H1 (cell line): ENCODE data around the gene MCF2L2. TPM values are rescaled to one million over a fixed set of nuclear protein-coding genes. Genes with fewer than 3 reads are reported as not detected.

Experiments used
- CTCF ChIA-PET: fragments of 300-600 bp; sonication (Branson Sonifier 250); formaldehyde crosslinking; loops from one replicate; lab custom pipeline; 2021; ENCODE audit not compliant: partially characterized antibody; lab: Charles Lee
- POLR2A ChIA-PET: fragments of 300-600 bp; sonication (Branson Sonifier 250); formaldehyde crosslinking; loops from one replicate; lab custom pipeline; 2021; ENCODE audit warnings: inconsistent platforms; ENCODE audit not compliant: partially characterized antibody; lab: Charles Lee
- DNase-seq, 2 experiments: peaks; one replicate each; pipeline versions ENCODE4 v3.0.0 to v3.0.0-alpha.2; 2010 to 2022; ENCODE audit warnings: low spot score in 2 of 2, low read depth in 1 of 2, mixed read lengths in 1 of 2
- FAIRE-seq: peaks from 2 replicates; lab custom pipeline; 2011; peaks lifted over from hg19 to GRCh38; lab: Jason Lieb, UNC
- H2AFZ ChIP-seq: 2 replicates; pipeline ENCODE4 v1.8.1; 2012; ENCODE audit warnings: low read length, inconsistent platforms
- H2AK5ac ChIP-seq: 2 replicates; pipeline ENCODE4 v1.6.1; 2013; ENCODE audit warnings: low read depth, low read length
- H2BK120ac ChIP-seq: replicated peaks from 2 replicates; pipeline ENCODE3; 2013; ENCODE audit warnings: low read depth, low read length, inconsistent platforms
- H2BK12ac ChIP-seq: 2 replicates; pipeline ENCODE4 v1.6.1; 2013; ENCODE audit warnings: low read depth, low read length
- H2BK15ac ChIP-seq: 2 replicates; pipeline ENCODE4 v1.6.1; 2013; ENCODE audit warnings: low read length
- H2BK20ac ChIP-seq: 2 replicates; pipeline ENCODE4 v1.6.1; 2013; ENCODE audit warnings: low read length
- H2BK5ac ChIP-seq: 2 replicates; pipeline ENCODE4 v1.6.1; 2013; ENCODE audit warnings: low read depth, low read length
- H3K14ac ChIP-seq: 2 replicates; pipeline ENCODE4 v1.6.1; 2013; ENCODE audit warnings: inconsistent platforms; ENCODE audit not compliant: insufficient read length
- H3K18ac ChIP-seq: 2 replicates; pipeline ENCODE4 v1.6.1; 2013; ENCODE audit warnings: low read length; ENCODE audit errors: extremely low read depth
- H3K23ac ChIP-seq: 2 replicates; pipeline ENCODE4 v1.6.1; 2013; ENCODE audit warnings: inconsistent platforms; ENCODE audit not compliant: insufficient read length
- H3K23me2 ChIP-seq: 2 replicates; pipeline ENCODE4 v1.6.1; 2013; ENCODE audit warnings: low read depth, low read length
- H3K27ac ChIP-seq: 2 replicates; pipeline ENCODE4 v1.6.1; 2011; ENCODE audit warnings: low read depth, low read length, inconsistent platforms
- H3K27me3 ChIP-seq, 4 experiments: replicated peaks in 1 of 4; 1 replicate in 1 of 4; 2 replicates in 3 of 4; pipeline versions ENCODE4 v1.6.1 to v1.8.1; 2011 to 2013; ENCODE audit warnings: low read length in 3 of 4, mild to moderate bottlenecking in 3 of 4, inconsistent platforms in 2 of 4, mixed read lengths in 2 of 4, moderate library complexity in 1 of 4; ENCODE audit not compliant: control insufficient read depth in 3 of 4, insufficient read depth in 3 of 4; ENCODE audit errors: extremely low read depth in 1 of 4
- H3K36me3 ChIP-seq, 4 experiments: 2 replicates each; pipeline versions ENCODE4 v1.6.1 to v1.8.1; 2011 to 2013; ENCODE audit warnings: mild to moderate bottlenecking in 4 of 4, low read length in 3 of 4, moderate library complexity in 2 of 4, control low read depth in 1 of 4, inconsistent platforms in 1 of 4; ENCODE audit not compliant: insufficient read depth in 4 of 4, control insufficient read depth in 2 of 4
- H3K4ac ChIP-seq: replicated peaks from 2 replicates; pipeline ENCODE3; 2013; ENCODE audit warnings: low read length, low read depth, mixed read lengths, inconsistent platforms; ENCODE audit not compliant: insufficient read length
- H3K4me1 ChIP-seq, 4 experiments: replicated peaks in 1 of 4; 1 replicate in 1 of 4; 2 replicates in 3 of 4; pipeline versions ENCODE4 v1.6.1 to v1.8.1; 2011 to 2013; ENCODE audit warnings: low read length in 3 of 4, inconsistent platforms in 2 of 4, mixed read lengths in 1 of 4; ENCODE audit not compliant: insufficient read depth in 4 of 4, control insufficient read depth in 3 of 4
- H3K4me2 ChIP-seq, 2 experiments: 2 replicates each; pipeline versions ENCODE4 v1.6.1 to v1.8.1; 2011 to 2013; ENCODE audit warnings: low read depth in 2 of 2, low read length in 2 of 2, control low read depth in 1 of 2, inconsistent platforms in 1 of 2, mild to moderate bottlenecking in 1 of 2; ENCODE audit not compliant: insufficient read depth in 1 of 2
- H3K4me3 ChIP-seq, 4 experiments: fragments of 200-600, 300-600 bp in 1 of 4; sonication (generic), shearing (Covaris generic), sonication (Bioruptor Twin) in 1 of 4; 2 replicates each; pipeline versions ENCODE4 v1.5.1 to v1.8.1; 2011 to 2016; ENCODE audit warnings: low read length in 4 of 4, low read depth in 3 of 4, control low read depth in 2 of 4, inconsistent platforms in 2 of 4, mild to moderate bottlenecking in 2 of 4, mixed read lengths in 1 of 4, moderate library complexity in 1 of 4; ENCODE audit not compliant: insufficient read depth in 2 of 4; ENCODE audit errors: extremely low read depth in 1 of 4
- H3K56ac ChIP-seq: replicated peaks from 2 replicates; pipeline ENCODE3; 2013; ENCODE audit warnings: low read depth, mild to moderate bottlenecking, mixed read lengths, low read length, inconsistent platforms; ENCODE audit not compliant: insufficient read length
- H3K79me1 ChIP-seq: 2 replicates; pipeline ENCODE4 v1.6.1; 2013; ENCODE audit warnings: low read depth, low read length, control low read depth
- H3K79me2 ChIP-seq, 2 experiments: 2 replicates each; pipeline versions ENCODE4 v1.6.1 to v1.8.1; 2012 to 2013; ENCODE audit warnings: low read length in 2 of 2, mild to moderate bottlenecking in 2 of 2, inconsistent platforms in 1 of 2; ENCODE audit not compliant: insufficient read depth in 2 of 2, control insufficient read depth in 1 of 2
- H3K9ac ChIP-seq, 4 experiments: replicated peaks in 1 of 4; 1 replicate in 1 of 4; 2 replicates in 3 of 4; pipeline versions ENCODE4 v1.6.1 to v1.8.1; 2011 to 2013; ENCODE audit warnings: low read depth in 3 of 4, low read length in 3 of 4, control low read depth in 2 of 4, mild to moderate bottlenecking in 2 of 4, moderate library complexity in 2 of 4, inconsistent platforms in 1 of 4; ENCODE audit errors: extremely low read depth in 1 of 4
- H3K9me3 ChIP-seq, 2 experiments: 2 replicates each; pipeline versions ENCODE4 v1.6.1 to v1.8.1; 2012 to 2013; ENCODE audit warnings: mild to moderate bottlenecking in 2 of 2, moderate library complexity in 2 of 2, control low read depth in 1 of 2, inconsistent platforms in 1 of 2, low read depth in 1 of 2, low read length in 1 of 2, mixed read lengths in 1 of 2; ENCODE audit not compliant: insufficient read depth in 2 of 2
- H4K20me1 ChIP-seq, 2 experiments: replicated peaks in 1 of 2; 2 replicates each; pipeline versions ENCODE3 to v1.8.1; 2011 to 2013; ENCODE audit warnings: inconsistent platforms in 2 of 2, low read length in 2 of 2, mild to moderate bottlenecking in 1 of 2; ENCODE audit not compliant: insufficient read depth in 2 of 2, control insufficient read depth in 1 of 2
- H4K5ac ChIP-seq: 2 replicates; pipeline ENCODE4 v1.6.1; 2013; ENCODE audit warnings: low read length, low read depth, mixed read lengths, inconsistent platforms; ENCODE audit not compliant: insufficient read length
- H4K8ac ChIP-seq: 2 replicates; pipeline ENCODE4 v1.8.0; 2013; ENCODE audit warnings: mild to moderate bottlenecking, moderate library complexity, low read length, inconsistent platforms; ENCODE audit not compliant: insufficient read depth; ENCODE audit errors: extremely low read depth
- H4K91ac ChIP-seq: replicated peaks from 2 replicates; pipeline ENCODE3; 2013; ENCODE audit warnings: low read length, mixed read lengths, inconsistent platforms; ENCODE audit not compliant: insufficient read length
- BRCA1 ChIP-seq: IDR thresholded peaks from 2 replicates; pipeline ENCODE4 v1.6.1; 2012; ENCODE audit warnings: low read depth, low read length, improper control_type of control experiment
- CEBPB ChIP-seq: IDR thresholded peaks from 2 replicates; pipeline ENCODE4 v1.6.1; 2012; ENCODE audit warnings: low read depth, low read length
- CHD2 ChIP-seq: IDR thresholded peaks from 2 replicates; pipeline ENCODE4 v1.6.1; 2012; ENCODE audit warnings: low read length, improper control_type of control experiment
- EGR1 ChIP-seq: IDR thresholded peaks from 2 replicates; pipeline ENCODE4 v1.6.1; 2011; ENCODE audit warnings: low read depth, low read length, borderline replicate concordance
- EP300 ChIP-seq, 2 experiments: IDR thresholded peaks; 1 replicate in 1 of 2; 2 replicates in 1 of 2; pipeline ENCODE4 v1.6.1; 2011 to 2012; ENCODE audit warnings: low read depth in 2 of 2, low read length in 2 of 2, mild to moderate bottlenecking in 2 of 2, borderline replicate concordance in 1 of 2, inconsistent platforms in 1 of 2, moderate library complexity in 1 of 2
- HDAC2 ChIP-seq, 2 experiments: fragments of 300-600 bp in 1 of 2; sonication (generic) in 1 of 2; IDR thresholded peaks; 2 replicates each; pipeline ENCODE4 v1.6.1; 2011 to 2012; ENCODE audit warnings: low read depth in 2 of 2, low read length in 2 of 2, mild to moderate bottlenecking in 2 of 2, moderate library complexity in 2 of 2, borderline replicate concordance in 1 of 2, inconsistent platforms in 1 of 2
- KDM1A ChIP-seq: fragments of 200-600, 300-600 bp; sonication (generic); IDR thresholded peaks from 2 replicates; pipeline ENCODE4 v1.7.1; 2016; ENCODE audit warnings: mild to moderate bottlenecking, low read length, borderline replicate concordance
- PHF8 ChIP-seq: fragments of 200-600 bp; sonication (generic); conservative IDR thresholded peaks from 2 replicates; pipeline ENCODE4 v1.7.1; 2012; ENCODE audit warnings: low read depth, mild to moderate bottlenecking, inconsistent platforms, low read length, moderate library complexity
- POLR2A ChIP-seq, 2 experiments: IDR thresholded peaks; 1 replicate in 1 of 2; 2 replicates in 1 of 2; pipeline ENCODE4 v1.6.1; 2011; ENCODE audit warnings: low read depth in 2 of 2, low read length in 2 of 2, mild to moderate bottlenecking in 2 of 2; ENCODE audit errors: control extremely low read depth in 1 of 2
- SIN3A ChIP-seq, 2 experiments: IDR thresholded peaks in 1 of 2; conservative IDR thresholded peaks in 1 of 2; 2 replicates each; pipeline ENCODE4 v1.6.1; 2011 to 2012; ENCODE audit warnings: low read length in 2 of 2, improper control_type of control experiment in 1 of 2, low read depth in 1 of 2, mild to moderate bottlenecking in 1 of 2
- SP4 ChIP-seq: IDR thresholded peaks from 2 replicates; pipeline ENCODE4 v1.6.1; 2012; ENCODE audit warnings: low read length, inconsistent platforms
- YY1 ChIP-seq: IDR thresholded peaks from 2 replicates; pipeline ENCODE4 v1.6.1; 2011; ENCODE audit warnings: low read depth, mild to moderate bottlenecking, low read length
- WGBS, 2 experiments: shearing (Covaris generic) in 1 of 2; methylation state at CpG; one replicate each; pipeline versions ENCODE4 v1.1.6 to v1.1.7; 2013 to 2015; ENCODE audit warnings: low lambda C conversion rate in 2 of 2, mixed read lengths in 2 of 2, inconsistent platforms in 1 of 2, low coverage in 1 of 2, missing lambda C conversion rate in 1 of 2; ENCODE audit not compliant: insufficient replicate concordance in 2 of 2, insufficient coverage in 1 of 2, insufficient read length in 1 of 2; ENCODE audit errors: extremely low coverage in 1 of 2, missing lambda C conversion rate in 1 of 2; 5-methylcytosine and 5-hydroxymethylcytosine counted together
- polyA plus RNA-seq, 7 experiments: library from polyadenylated mRNA; depleted of rRNA in 3 of 7; stranded (reverse) in 5 of 7; unstranded in 2 of 7; fragments of >200 nt in 5 of 7; fragments of 200-250 nt in 2 of 7; gene quantifications; 1 replicate in 5 of 7; 2 replicates in 1 of 7; 4 replicates in 1 of 7; pipeline versions ENCODE4 v1.2.1 to v1.2.3, GENCODE V29; 2011 to 2013; ENCODE audit warnings: missing spikeins in 2 of 7, mixed read lengths in 2 of 7
- total RNA-seq: library from RNA; stranded (reverse); fragmentation: NEBNext Ultra II Directional; extraction: Animal tissue kit (Norgen Biotek cat#: 25700); gene quantifications from 2 replicates; pipeline ENCODE4 v1.2.1, GENCODE V29; 2021

The MCF2L2 gene
- total and polyA plus RNA-seq, 2 of the 8 experiments (the other 6 are each of a cell fraction or from before 2014, with no cell fraction given): 4.1 to 13.7 TPM

- no peak overlapping the region for H4K5ac ChIP-seq
- no peak overlapping the region for H3K14ac ChIP-seq
- no peak overlapping the region for H2BK5ac ChIP-seq
- H3K56ac ChIP-seq: no peak overlapping the region
- H3K23me2 ChIP-seq: no peaks in the 10 kb centered on the region
- H3K79me1 ChIP-seq: no peaks in the 10 kb centered on the region
- H3K4me2 ChIP-seq: no peak overlapping the region
- no peak overlapping the region for H2BK12ac ChIP-seq
- H3K27me3 ChIP-seq: no peaks in the 10 kb centered on the region
- H3K36me3 ChIP-seq: peaks cover 0 to 3% (median 0%) of the 10 kb centered on the region in 4 experiments; a peak in 2 of 8 replicates
- H3K9me3 ChIP-seq: no peaks in the 10 kb centered on the region
- 75% methylated on average over 3 of the region's 3 CpGs; no CpG with 5 or more reads in 1 of the 2 experiments for WGBS, 2 experiments
- no peak for FAIRE-seq
- no peaks in the 10 kb centered on the region for H4K20me1 ChIP-seq
- no peak overlapping the region for H3K9ac ChIP-seq
- no peaks in the 10 kb centered on the region; a peak in 1 of 7 replicates for H3K4me1 ChIP-seq
- H2AFZ ChIP-seq: no peak overlapping the region
- H3K27ac ChIP-seq: no peak overlapping the region
- no peak overlapping the region for H3K4ac ChIP-seq
- no peak overlapping the region for H4K91ac ChIP-seq
- H3K18ac ChIP-seq: no peak overlapping the region
- H2BK120ac ChIP-seq: no peak overlapping the region
- DNase-seq: no peak
- H3K4me3 ChIP-seq: no peak overlapping the region
- H2BK20ac ChIP-seq: no peak overlapping the region
- H3K23ac ChIP-seq: no peak overlapping the region
- H4K8ac ChIP-seq: no peak overlapping the region
- CTCF ChIA-PET: interaction anchor here (0.6 kb wide), 1 partner anchor 627 kb away, joined by 3 read pairs; no protein-coding TSS in a partner anchor
- TF ChIP-seq KDM1A: no peak
- no peak for TF ChIP-seq POLR2A (IDR thresholded peaks at IDR 0.05; ENCODE audit: control extremely low read depth in 1 of 2, low read depth in 2 of 2, low read length in 2 of 2)
- no peak for TF ChIP-seq EP300 (IDR thresholded peaks at IDR 0.05; ENCODE audit: borderline replicate concordance in 1 of 2, low read depth in 2 of 2, low read length in 2 of 2)
- TF ChIP-seq SP4: no peak
- no peak for TF ChIP-seq CEBPB
- TF ChIP-seq YY1: no peak
- no peak for TF ChIP-seq BRCA1
- no peak for TF ChIP-seq EGR1
- TF ChIP-seq SIN3A (conservative IDR thresholded peaks at IDR 0.05 in 1 of 2, IDR thresholded peaks at IDR 0.05 in 1 of 2; ENCODE audit: low read depth in 1 of 2, low read length in 2 of 2): no peak
- TF ChIP-seq HDAC2 (IDR thresholded peaks at IDR 0.05; ENCODE audit: borderline replicate concordance in 1 of 2, low read depth in 2 of 2, low read length in 2 of 2): no peak
- no peak for TF ChIP-seq CHD2
- no peak for TF ChIP-seq PHF8
- TF ChIP-seq, all 59 proteins: peak for 0
- Histone ChIP-seq H3K79me2 (no peaks in the 10 kb centered on the region), H2AK5ac (no peak overlapping the region), H2BK15ac (no peak overlapping the region)
- POLR2A ChIA-PET: interaction anchor here (0.6 kb wide), 1 partner anchor 277 kb away, joined by 4 read pairs; no protein-coding TSS in a partner anchor
Observed at GRCh38 chr3:183284570-183284969, 143.8 kb downstream of the MCF2L2 start.
